Uterus (tissue), 2 donors: ENCODE results near the gene MRGPRF.

Source experiments
- CTCF ChIP-seq, 4 experiments: fragments of 200-600 bp in 2 of 4; fragments of 450-650 bp in 2 of 4; sonication (generic) in 2 of 4; IDR thresholded peaks; one replicate each; pipeline ENCODE4 v1.5.1; 2016 to 2019; ENCODE audit warnings: antibody characterized with exemption in 4 of 4, mild to moderate bottlenecking in 2 of 4, moderate library complexity in 1 of 4
- POLR2A ChIP-seq, 2 donors: fragments of 450-650 bp; IDR thresholded peaks; one replicate each; pipeline ENCODE4 v1.6.1; 2016; ENCODE audit warnings: antibody characterized with exemption in 2 of 2, mild to moderate bottlenecking in 1 of 2, moderate library complexity in 1 of 2

GRCh38 chr11:69053169-69053477, 40.1 kb upstream of the MRGPRF start:
- TF ChIP-seq CTCF (IDR thresholded peaks at IDR 0.05) (no peak), POLR2A (IDR thresholded peaks at IDR 0.05) (no peak)
